HG03139 (cell line): ENCODE results near the gene SP4.
"Not testable (repeated sequence)": the region's sequence is repeated elsewhere in the genome, so short reads cannot be mapped to it uniquely, and the experiment has no call there.

ENCODE experiments used
- ATAC-seq: cut with Tn5 transposase; IDR thresholded peaks from one replicate; pipeline ENCODE4 v1.9.1; 2021; ENCODE audit not compliant: unreplicated experiment

SP4 gene

GRCh38 chr7:21524680-21525079 lies 96.8 kb downstream of the SP4 start:
- no peak for ATAC-seq

- no peak for ATAC-seq
Observed at GRCh38 chr7:21526007-21526406, 98.1 kb downstream of the SP4 start.

- no peak for ATAC-seq
Observed at GRCh38 chr7:21526448-21526847, 98.6 kb downstream of the SP4 start.

- not testable (repeated sequence) for ATAC-seq
Observed at GRCh38 chr7:21532485-21532884, 104.6 kb downstream of the SP4 start.

- not testable (repeated sequence) for ATAC-seq
Observed at GRCh38 chr7:21533646-21534045, 105.8 kb downstream of the SP4 start.

- ATAC-seq = not testable (repeated sequence)
Observed at GRCh38 chr7:21536445-21537118, 108.7 kb downstream of the SP4 start.

- ATAC-seq = no peak
Observed at GRCh38 chr7:21538936-21539495, 111.1 kb downstream of the SP4 start.

GRCh38 chr7:21542891-21543527 lies 115.1 kb downstream of the SP4 start, which contains the start of gene DNAH11:
Gene DNAH11, plus strand, starts transcription at chr7:21543039. Its CDS starts 207 bp downstream, at chr7:21543246.
- ATAC-seq = no peak

GRCh38 chr7:21543528-21544302 lies 115.8 kb downstream of the SP4 start:
- ATAC-seq = no peak

- ATAC-seq = no peak
Observed at GRCh38 chr7:21544303-21544656, 116.4 kb downstream of the SP4 start.

- ATAC-seq = no peak
Observed at GRCh38 chr7:21544715-21545114, 116.8 kb downstream of the SP4 start.

- no peak for ATAC-seq
Observed at GRCh38 chr7:21547501-21547900, 119.6 kb downstream of the SP4 start.

GRCh38 chr7:21548491-21548890 lies 120.6 kb downstream of the SP4 start:
- ATAC-seq = no peak

GRCh38 chr7:21550076-21550475 lies 122.2 kb downstream of the SP4 start:
- ATAC-seq = no peak

GRCh38 chr7:21550821-21551531 lies 123.1 kb downstream of the SP4 start:
- no peak for ATAC-seq

- ATAC-seq = no peak
Observed at GRCh38 chr7:21562385-21562784, 134.5 kb downstream of the SP4 start.
